ENCODE results near the gene FBXW11. TPM values are rescaled to one million over a fixed set of nuclear protein-coding genes. Genes with fewer than 3 reads are reported as not detected.

The FBXW11 gene
- total RNA-seq, 1 experiment from 2014 or later, result 52.2 TPM

DNA sequence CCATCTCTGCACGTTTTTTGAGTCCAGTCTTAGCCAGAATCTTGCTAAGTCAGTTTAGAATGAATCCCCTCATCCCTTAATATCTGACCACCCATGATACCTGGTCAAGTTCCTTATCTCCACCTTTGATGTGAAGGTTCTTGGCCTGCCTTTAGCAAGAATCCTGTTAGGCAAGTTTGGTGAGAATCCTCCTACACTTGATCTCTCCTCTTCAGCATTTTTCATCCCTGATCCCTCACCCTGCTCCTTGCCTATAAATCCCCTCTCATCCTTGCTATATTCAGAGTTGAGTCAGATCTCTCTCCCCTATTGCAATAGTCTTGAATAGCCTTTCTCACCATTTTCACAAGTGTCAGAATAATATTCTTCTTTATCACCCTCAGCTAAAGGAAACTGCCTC is 189.8 kb downstream of the FBXW11 start:
- H3K27ac Mint-ChIP-seq, result no peak overlapping the region
- ChIA-PET CTCF (no interaction called here), POLR2A (no interaction called here)
- TF ChIP-seq ELF4 (CRISPR knock-in tag; IDR thresholded peaks at IDR 0.05; ENCODE audit: low read depth) (no peak), PRRX2 (CRISPR knock-in tag; IDR thresholded peaks at IDR 0.05) (no peak)
- H3K27me3 Mint-ChIP-seq (ENCODE audit: low read depth), result peaks cover 5% of the 10 kb centered on the region
- no peaks in the 10 kb centered on the region for H3K4me1 Mint-ChIP-seq
- no peaks in the 10 kb centered on the region for H3K36me3 Mint-ChIP-seq
- no peak overlapping the region for H3K4me3 Mint-ChIP-seq
- no peak for ATAC-seq
- DNase-seq (ENCODE audit: low spot score), result no peak
- no peaks in the 10 kb centered on the region; the same call in 1 of the 2 replicates for H3K9me3 Mint-ChIP-seq

DNA sequence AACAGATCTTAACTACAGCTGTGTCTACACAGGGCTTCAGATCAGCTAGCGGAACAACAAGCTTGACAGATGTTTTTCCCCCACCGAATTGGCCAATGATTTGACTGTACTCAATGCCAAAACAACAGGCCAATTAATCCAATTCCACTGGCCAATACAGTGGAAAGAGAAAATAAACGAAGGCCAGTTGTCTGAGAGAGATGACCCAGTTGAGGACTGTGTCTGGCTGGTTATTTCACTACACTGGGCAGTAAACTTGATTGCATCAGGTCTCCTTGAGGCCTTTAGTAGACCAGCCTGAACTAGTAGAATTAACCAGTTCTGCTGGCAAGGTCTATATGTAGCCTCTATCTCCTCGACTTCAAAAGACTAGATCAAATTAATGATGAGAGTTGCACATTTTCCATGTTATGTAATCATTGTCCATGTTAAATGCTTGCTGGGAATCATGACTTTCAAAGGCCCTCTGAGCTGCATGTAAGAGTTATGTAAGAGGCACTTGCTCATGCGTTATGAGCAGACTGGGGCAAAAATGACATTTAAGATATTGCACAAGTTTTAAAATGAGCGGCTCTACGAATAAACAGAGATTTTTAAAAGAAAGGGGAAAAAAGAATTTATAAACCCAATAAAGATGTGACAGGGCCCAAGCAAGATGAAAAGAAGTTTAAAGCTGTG is 192.5 kb downstream of the FBXW11 start:
- H3K27me3 Mint-ChIP-seq (ENCODE audit: low read depth), result peaks cover 5% of the 10 kb centered on the region
- no peak overlapping the region for H3K4me3 Mint-ChIP-seq
- H3K27ac Mint-ChIP-seq, result no peak overlapping the region
- TF ChIP-seq, protein P1, sequence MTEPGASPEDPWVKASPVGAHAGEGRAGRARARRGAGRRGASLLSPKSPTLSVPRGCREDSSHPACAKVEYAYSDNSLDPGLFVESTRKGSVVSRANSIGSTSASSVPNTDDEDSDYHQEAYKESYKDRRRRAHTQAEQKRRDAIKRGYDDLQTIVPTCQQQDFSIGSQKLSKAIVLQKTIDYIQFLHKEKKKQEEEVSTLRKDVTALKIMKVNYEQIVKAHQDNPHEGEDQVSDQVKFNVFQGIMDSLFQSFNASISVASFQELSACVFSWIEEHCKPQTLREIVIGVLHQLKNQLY (CRISPR knock-in tag; IDR thresholded peaks at IDR 0.05), result no peak
- TF ChIP-seq NFYB (CRISPR knock-in tag; conservative IDR thresholded peaks at IDR 0.05; ENCODE audit: low read depth), result no peak
- TF ChIP-seq, protein P2, sequence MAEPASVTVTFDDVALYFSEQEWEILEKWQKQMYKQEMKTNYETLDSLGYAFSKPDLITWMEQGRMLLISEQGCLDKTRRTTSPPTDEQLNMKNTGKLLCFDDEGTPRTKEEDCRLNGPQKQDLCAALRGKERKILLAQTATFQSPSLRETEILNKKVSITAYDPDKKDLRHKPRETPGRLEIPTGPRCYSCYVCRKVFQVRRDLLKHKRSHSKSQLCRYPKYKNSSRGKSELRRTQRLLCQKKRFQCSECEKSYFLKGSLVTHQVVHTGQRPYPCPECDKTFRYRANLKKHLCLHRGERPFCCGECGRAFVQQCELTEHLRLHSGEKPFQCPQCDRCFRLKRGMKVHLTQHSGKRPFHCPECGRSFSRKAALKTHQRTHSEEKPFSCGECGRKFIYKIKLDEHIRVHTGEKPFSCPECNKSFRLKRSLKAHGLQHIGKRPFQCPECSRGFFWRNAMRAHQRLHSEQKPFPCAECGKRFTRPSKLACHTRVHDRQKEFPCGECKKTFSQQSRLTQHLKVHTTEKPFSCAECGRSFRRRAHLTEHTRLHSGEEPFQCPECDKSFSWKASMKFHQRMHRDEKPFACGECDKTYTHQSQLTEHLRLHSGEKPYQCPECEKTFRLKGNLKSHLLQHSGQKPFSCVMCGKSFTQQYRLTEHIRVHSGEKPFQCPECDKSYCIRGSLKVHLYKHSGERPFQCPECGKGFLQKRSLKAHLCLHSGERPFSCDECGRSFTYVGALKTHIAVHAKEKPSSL (CRISPR knock-in tag; conservative IDR thresholded peaks at IDR 0.05), result no peak
- no peaks in the 10 kb centered on the region for H3K36me3 Mint-ChIP-seq
- POLR2A ChIA-PET, result no interaction called here
- no peak for ATAC-seq
- H3K9me3 Mint-ChIP-seq, result peaks cover 5% of the 10 kb centered on the region
- DNase-seq (ENCODE audit: low spot score), result no peak
- no peaks in the 10 kb centered on the region for H3K4me1 Mint-ChIP-seq
- CTCF ChIA-PET, result interaction anchor here (1.2 kb wide), 1 partner anchor 98 kb away, joined by 3 read pairs; no protein-coding TSS in a partner anchor

DNA sequence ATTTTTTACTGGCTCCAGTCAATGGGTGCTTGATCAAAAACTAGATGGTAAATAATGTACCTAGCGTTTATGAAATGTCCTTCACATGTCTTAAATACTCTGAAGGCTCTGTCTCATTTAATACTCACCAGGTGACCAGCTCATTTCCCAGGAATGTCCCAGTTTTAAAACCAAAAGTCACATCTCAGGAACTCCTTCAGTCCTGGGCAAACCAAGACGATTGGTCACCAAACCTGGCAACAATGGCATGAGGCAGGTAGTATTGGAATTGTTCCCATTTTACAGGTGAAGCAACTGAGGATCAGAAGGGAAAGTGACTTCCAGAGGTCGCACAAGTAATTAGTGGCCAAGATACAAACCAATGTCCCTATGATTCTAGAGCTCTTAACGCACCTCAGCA is 193.2 kb downstream of the FBXW11 start:
- no peak overlapping the region for H3K4me3 Mint-ChIP-seq
- H3K27ac Mint-ChIP-seq, result no peak overlapping the region
- H3K4me1 Mint-ChIP-seq, result no peaks in the 10 kb centered on the region
- H3K36me3 Mint-ChIP-seq, result no peaks in the 10 kb centered on the region
- H3K27me3 Mint-ChIP-seq (ENCODE audit: low read depth), result peaks cover 5% of the 10 kb centered on the region
- POLR2A ChIA-PET, result no interaction called here
- CTCF ChIA-PET, result interaction anchor here (0.9 to 1.2 kb wide), 2 partner anchors 99 to 239 kb away, joined by 3 read pairs; no protein-coding TSS in a partner anchor
- ATAC-seq (no peak), DNase-seq (ENCODE audit: low spot score) (no peak)
- H3K9me3 Mint-ChIP-seq, result peaks cover 8% of the 10 kb centered on the region
- TF ChIP-seq NR3C1 (CRISPR knock-in tag; conservative IDR thresholded peaks at IDR 0.05; ENCODE audit: low read depth), result no peak
- no peak for TF ChIP-seq CBFB (CRISPR knock-in tag; IDR thresholded peaks at IDR 0.05; ENCODE audit: low read depth)
- TF ChIP-seq, protein P3, sequence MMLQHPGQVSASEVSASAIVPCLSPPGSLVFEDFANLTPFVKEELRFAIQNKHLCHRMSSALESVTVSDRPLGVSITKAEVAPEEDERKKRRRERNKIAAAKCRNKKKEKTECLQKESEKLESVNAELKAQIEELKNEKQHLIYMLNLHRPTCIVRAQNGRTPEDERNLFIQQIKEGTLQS (CRISPR knock-in tag; conservative IDR thresholded peaks at IDR 0.05), result no peak
- no peak for TF ChIP-seq ZNF232 (CRISPR knock-in tag; IDR thresholded peaks at IDR 0.05)
- TF ChIP-seq IRF2 (CRISPR knock-in tag; IDR thresholded peaks at IDR 0.05; ENCODE audit: borderline replicate concordance, low read depth), result no peak
- TF ChIP-seq, protein P4, sequence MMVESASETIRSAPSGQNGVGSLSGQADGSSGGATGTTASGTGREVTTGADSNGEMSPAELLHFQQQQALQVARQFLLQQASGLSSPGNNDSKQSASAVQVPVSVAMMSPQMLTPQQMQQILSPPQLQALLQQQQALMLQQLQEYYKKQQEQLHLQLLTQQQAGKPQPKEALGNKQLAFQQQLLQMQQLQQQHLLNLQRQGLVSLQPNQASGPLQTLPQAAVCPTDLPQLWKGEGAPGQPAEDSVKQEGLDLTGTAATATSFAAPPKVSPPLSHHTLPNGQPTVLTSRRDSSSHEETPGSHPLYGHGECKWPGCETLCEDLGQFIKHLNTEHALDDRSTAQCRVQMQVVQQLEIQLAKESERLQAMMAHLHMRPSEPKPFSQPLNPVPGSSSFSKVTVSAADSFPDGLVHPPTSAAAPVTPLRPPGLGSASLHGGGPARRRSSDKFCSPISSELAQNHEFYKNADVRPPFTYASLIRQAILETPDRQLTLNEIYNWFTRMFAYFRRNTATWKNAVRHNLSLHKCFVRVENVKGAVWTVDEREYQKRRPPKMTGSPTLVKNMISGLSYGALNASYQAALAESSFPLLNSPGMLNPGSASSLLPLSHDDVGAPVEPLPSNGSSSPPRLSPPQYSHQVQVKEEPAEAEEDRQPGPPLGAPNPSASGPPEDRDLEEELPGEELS (CRISPR knock-in tag; IDR thresholded peaks at IDR 0.05), result no peak
- TF ChIP-seq, protein P5, sequence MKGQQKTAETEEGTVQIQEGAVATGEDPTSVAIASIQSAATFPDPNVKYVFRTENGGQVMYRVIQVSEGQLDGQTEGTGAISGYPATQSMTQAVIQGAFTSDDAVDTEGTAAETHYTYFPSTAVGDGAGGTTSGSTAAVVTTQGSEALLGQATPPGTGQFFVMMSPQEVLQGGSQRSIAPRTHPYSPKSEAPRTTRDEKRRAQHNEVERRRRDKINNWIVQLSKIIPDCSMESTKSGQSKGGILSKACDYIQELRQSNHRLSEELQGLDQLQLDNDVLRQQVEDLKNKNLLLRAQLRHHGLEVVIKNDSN (CRISPR knock-in tag; IDR thresholded peaks at IDR 0.05), result no peak
- no peak for TF ChIP-seq HMGA2 (CRISPR knock-in tag; IDR thresholded peaks at IDR 0.05)
- no peak for TF ChIP-seq GTF2I (CRISPR knock-in tag; conservative IDR thresholded peaks at IDR 0.05)
- no peak for TF ChIP-seq RORB (CRISPR knock-in tag; IDR thresholded peaks at IDR 0.05)
- TF ChIP-seq, protein P6, sequence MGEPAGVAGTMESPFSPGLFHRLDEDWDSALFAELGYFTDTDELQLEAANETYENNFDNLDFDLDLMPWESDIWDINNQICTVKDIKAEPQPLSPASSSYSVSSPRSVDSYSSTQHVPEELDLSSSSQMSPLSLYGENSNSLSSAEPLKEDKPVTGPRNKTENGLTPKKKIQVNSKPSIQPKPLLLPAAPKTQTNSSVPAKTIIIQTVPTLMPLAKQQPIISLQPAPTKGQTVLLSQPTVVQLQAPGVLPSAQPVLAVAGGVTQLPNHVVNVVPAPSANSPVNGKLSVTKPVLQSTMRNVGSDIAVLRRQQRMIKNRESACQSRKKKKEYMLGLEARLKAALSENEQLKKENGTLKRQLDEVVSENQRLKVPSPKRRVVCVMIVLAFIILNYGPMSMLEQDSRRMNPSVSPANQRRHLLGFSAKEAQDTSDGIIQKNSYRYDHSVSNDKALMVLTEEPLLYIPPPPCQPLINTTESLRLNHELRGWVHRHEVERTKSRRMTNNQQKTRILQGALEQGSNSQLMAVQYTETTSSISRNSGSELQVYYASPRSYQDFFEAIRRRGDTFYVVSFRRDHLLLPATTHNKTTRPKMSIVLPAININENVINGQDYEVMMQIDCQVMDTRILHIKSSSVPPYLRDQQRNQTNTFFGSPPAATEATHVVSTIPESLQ (CRISPR knock-in tag; IDR thresholded peaks at IDR 0.05), result no peak
- TF ChIP-seq CREM (CRISPR knock-in tag; IDR thresholded peaks at IDR 0.05), result no peak
- TF ChIP-seq NFATC4 (CRISPR knock-in tag; IDR thresholded peaks at IDR 0.05), result no peak
- TF ChIP-seq, protein P7, sequence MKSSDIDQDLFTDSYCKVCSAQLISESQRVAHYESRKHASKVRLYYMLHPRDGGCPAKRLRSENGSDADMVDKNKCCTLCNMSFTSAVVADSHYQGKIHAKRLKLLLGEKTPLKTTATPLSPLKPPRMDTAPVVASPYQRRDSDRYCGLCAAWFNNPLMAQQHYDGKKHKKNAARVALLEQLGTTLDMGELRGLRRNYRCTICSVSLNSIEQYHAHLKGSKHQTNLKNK (CRISPR knock-in tag; IDR thresholded peaks at IDR 0.05), result no peak
- TF ChIP-seq RELA (CRISPR knock-in tag; IDR thresholded peaks at IDR 0.05; ENCODE audit: borderline replicate concordance), result no peak
- TF ChIP-seq TP53 (CRISPR knock-in tag; IDR thresholded peaks at IDR 0.05), result no peak
- TF ChIP-seq FOXP1 (CRISPR knock-in tag; IDR thresholded peaks at IDR 0.05; ENCODE audit: borderline replicate concordance), result no peak
- no peak for TF ChIP-seq NFYB (CRISPR knock-in tag; conservative IDR thresholded peaks at IDR 0.05; ENCODE audit: low read depth)
